ENCODE results near the gene RTN4RL2.

The RTN4RL2 gene

GRCh38 chr11:57425565-57426438 is 34.5 kb upstream of the RTN4RL2 start:
- no peaks in the 10 kb centered on the region for H3K36me3 ChIP-seq (ENCODE audit: control insufficient read depth, insufficient read depth, low read length)
- H3K4me3 ChIP-seq (ENCODE audit: low read length): peak overlapping the region; percentile 64
- H3K27me3 ChIP-seq (ENCODE audit: control insufficient read depth, insufficient read depth, low read length): no peaks in the 10 kb centered on the region
- H3K4me1 ChIP-seq (ENCODE audit: control insufficient read depth, insufficient read depth, low read length): peaks cover 17% of the 10 kb centered on the region
- no peak overlapping the region for H3K9ac ChIP-seq (ENCODE audit: low read length)
- peak overlapping the region; percentile 75 for H3K27ac ChIP-seq (ENCODE audit: low read depth, low read length)

GRCh38 chr11:57426439-57426928 is 33.8 kb upstream of the RTN4RL2 start:
- Histone ChIP-seq H3K36me3 (ENCODE audit: control insufficient read depth, insufficient read depth, low read length) (no peaks in the 10 kb centered on the region), H3K27ac (ENCODE audit: low read depth, low read length) (peak overlapping the region; percentile 75), H3K9ac (ENCODE audit: low read length) (peak overlapping the region; percentile 32), H3K4me3 (ENCODE audit: low read length) (peak overlapping the region; percentile 64), H3K4me1 (ENCODE audit: control insufficient read depth, insufficient read depth, low read length) (peaks cover 17% of the 10 kb centered on the region), H3K27me3 (ENCODE audit: control insufficient read depth, insufficient read depth, low read length) (no peaks in the 10 kb centered on the region)

GRCh38 chr11:57426929-57427726 is 33.2 kb upstream of the RTN4RL2 start, which contains the start of gene SLC43A3:
TSS of gene SLC43A3 (minus strand) at chr11:57427121. CDS start at chr11:57426172, 949 bp downstream.
- Histone ChIP-seq H3K27ac (ENCODE audit: low read depth, low read length) (peak within 1 kb of the TSS; percentile 75), H3K27me3 (ENCODE audit: control insufficient read depth, insufficient read depth, low read length) (no peaks in the 10 kb centered on the region), H3K4me3 (ENCODE audit: low read length) (peak within 1 kb of the TSS; percentile 64), H3K36me3 (ENCODE audit: control insufficient read depth, insufficient read depth, low read length) (no peaks in the 10 kb centered on the region), H3K9ac (ENCODE audit: low read length) (peak within 1 kb of the TSS; percentile 32), H3K4me1 (ENCODE audit: control insufficient read depth, insufficient read depth, low read length) (peaks cover 17% of the 10 kb centered on the region)

- Histone ChIP-seq H3K27ac (ENCODE audit: low read depth, low read length) (peak overlapping the region; percentile 75), H3K36me3 (ENCODE audit: control insufficient read depth, insufficient read depth, low read length) (no peaks in the 10 kb centered on the region), H3K27me3 (ENCODE audit: control insufficient read depth, insufficient read depth, low read length) (no peaks in the 10 kb centered on the region), H3K4me1 (ENCODE audit: control insufficient read depth, insufficient read depth, low read length) (peaks cover 17% of the 10 kb centered on the region), H3K4me3 (ENCODE audit: low read length) (no peak overlapping the region), H3K9ac (ENCODE audit: low read length) (no peak overlapping the region)
Measured at GRCh38 chr11:57427727-57428082, 32.6 kb upstream of the RTN4RL2 start.

- Histone ChIP-seq H3K27me3 (ENCODE audit: control insufficient read depth, insufficient read depth, low read length) (no peaks in the 10 kb centered on the region), H3K27ac (ENCODE audit: low read depth, low read length) (no peak overlapping the region), H3K9ac (ENCODE audit: low read length) (no peak overlapping the region), H3K4me3 (ENCODE audit: low read length) (no peak overlapping the region), H3K4me1 (ENCODE audit: control insufficient read depth, insufficient read depth, low read length) (peaks cover 17% of the 10 kb centered on the region), H3K36me3 (ENCODE audit: control insufficient read depth, insufficient read depth, low read length) (no peaks in the 10 kb centered on the region)
Measured at GRCh38 chr11:57428643-57429042, 31.7 kb upstream of the RTN4RL2 start.

GRCh38 chr11:57429946-57430345 is 30.4 kb upstream of the RTN4RL2 start:
- Histone ChIP-seq H3K27ac (ENCODE audit: low read depth, low read length) (no peak overlapping the region), H3K27me3 (ENCODE audit: control insufficient read depth, insufficient read depth, low read length) (no peaks in the 10 kb centered on the region), H3K36me3 (ENCODE audit: control insufficient read depth, insufficient read depth, low read length) (no peaks in the 10 kb centered on the region), H3K4me3 (ENCODE audit: low read length) (no peak overlapping the region), H3K4me1 (ENCODE audit: control insufficient read depth, insufficient read depth, low read length) (peaks cover 21% of the 10 kb centered on the region), H3K9ac (ENCODE audit: low read length) (no peak overlapping the region)

- H3K4me1 ChIP-seq (ENCODE audit: control insufficient read depth, insufficient read depth, low read length): peaks cover 18% of the 10 kb centered on the region
- no peak overlapping the region for H3K27ac ChIP-seq (ENCODE audit: low read depth, low read length)
Measured at GRCh38 chr11:57430952-57431351, 29.4 kb upstream of the RTN4RL2 start.

GRCh38 chr11:57432149-57432561 is 28.2 kb upstream of the RTN4RL2 start:
- H3K4me3 ChIP-seq (ENCODE audit: low read length): no peak overlapping the region
- H3K27me3 ChIP-seq (ENCODE audit: control insufficient read depth, insufficient read depth, low read length): no peaks in the 10 kb centered on the region
- no peak overlapping the region for H3K27ac ChIP-seq (ENCODE audit: low read depth, low read length)
- H3K9ac ChIP-seq (ENCODE audit: low read length): no peak overlapping the region
- H3K36me3 ChIP-seq (ENCODE audit: control insufficient read depth, insufficient read depth, low read length): no peaks in the 10 kb centered on the region
- H3K4me1 ChIP-seq (ENCODE audit: control insufficient read depth, insufficient read depth, low read length): peaks cover 10% of the 10 kb centered on the region

More at GRCh38 chr11:57430952-57431351, 29.4 kb upstream of the RTN4RL2 start:
- Histone ChIP-seq H3K36me3 (ENCODE audit: control insufficient read depth, insufficient read depth, low read length) (no peaks in the 10 kb centered on the region), H3K27me3 (ENCODE audit: control insufficient read depth, insufficient read depth, low read length) (no peaks in the 10 kb centered on the region), H3K4me3 (ENCODE audit: low read length) (no peak overlapping the region), H3K9ac (ENCODE audit: low read length) (no peak overlapping the region)

- Histone ChIP-seq H3K27ac (ENCODE audit: low read depth, low read length) (no peak overlapping the region), H3K27me3 (ENCODE audit: control insufficient read depth, insufficient read depth, low read length) (no peaks in the 10 kb centered on the region), H3K36me3 (ENCODE audit: control insufficient read depth, insufficient read depth, low read length) (no peaks in the 10 kb centered on the region), H3K9ac (ENCODE audit: low read length) (no peak overlapping the region), H3K4me1 (ENCODE audit: control insufficient read depth, insufficient read depth, low read length) (peaks cover 8% of the 10 kb centered on the region), H3K4me3 (ENCODE audit: low read length) (no peak overlapping the region)
Measured at GRCh38 chr11:57432714-57433163, 27.6 kb upstream of the RTN4RL2 start.

GRCh38 chr11:57434640-57435546 is 25.4 kb upstream of the RTN4RL2 start:
- H3K27me3 ChIP-seq (ENCODE audit: control insufficient read depth, insufficient read depth, low read length): no peaks in the 10 kb centered on the region
- H3K36me3 ChIP-seq (ENCODE audit: control insufficient read depth, insufficient read depth, low read length): no peaks in the 10 kb centered on the region
- H3K4me1 ChIP-seq (ENCODE audit: control insufficient read depth, insufficient read depth, low read length): peaks cover 8% of the 10 kb centered on the region
- no peak overlapping the region for H3K27ac ChIP-seq (ENCODE audit: low read depth, low read length)
- no peak overlapping the region for H3K9ac ChIP-seq (ENCODE audit: low read length)
- no peak overlapping the region for H3K4me3 ChIP-seq (ENCODE audit: low read length)

GRCh38 chr11:57436031-57436430 is 24.3 kb upstream of the RTN4RL2 start:
- Histone ChIP-seq H3K9ac (ENCODE audit: low read length) (no peak overlapping the region), H3K27ac (ENCODE audit: low read depth, low read length) (no peak overlapping the region), H3K4me1 (ENCODE audit: control insufficient read depth, insufficient read depth, low read length) (peaks cover 8% of the 10 kb centered on the region), H3K27me3 (ENCODE audit: control insufficient read depth, insufficient read depth, low read length) (no peaks in the 10 kb centered on the region), H3K36me3 (ENCODE audit: control insufficient read depth, insufficient read depth, low read length) (no peaks in the 10 kb centered on the region), H3K4me3 (ENCODE audit: low read length) (no peak overlapping the region)

Measured in rectal smooth muscle tissue (tissue), 1 donor.